ENCODE results near the gene REC8. TPM values are rescaled to one million over a fixed set of nuclear protein-coding genes. Genes with fewer than 3 reads are reported as not detected.
A peak's percentile ranks its signal among the peaks of the same experiment; 100 is the strongest.

The REC8 gene
- total and polyA plus RNA-seq, 10 of the 15 experiments (the other 5 are each of a cell fraction or from before 2014, with no cell fraction given): 4.2 to 76.9 (median 29.1) TPM

- peak; percentile 95 for TF ChIP-seq IRF5 (IDR thresholded peaks at IDR 0.05; ENCODE audit: borderline replicate concordance)
- peak; percentile 96 for TF ChIP-seq CREB1 (IDR thresholded peaks at IDR 0.05; ENCODE audit: low read depth)
- TF ChIP-seq YY1 (IDR thresholded peaks at IDR 0.05; ENCODE audit: low read depth, low read length): peak; percentile 74
- TF ChIP-seq, protein P1, sequence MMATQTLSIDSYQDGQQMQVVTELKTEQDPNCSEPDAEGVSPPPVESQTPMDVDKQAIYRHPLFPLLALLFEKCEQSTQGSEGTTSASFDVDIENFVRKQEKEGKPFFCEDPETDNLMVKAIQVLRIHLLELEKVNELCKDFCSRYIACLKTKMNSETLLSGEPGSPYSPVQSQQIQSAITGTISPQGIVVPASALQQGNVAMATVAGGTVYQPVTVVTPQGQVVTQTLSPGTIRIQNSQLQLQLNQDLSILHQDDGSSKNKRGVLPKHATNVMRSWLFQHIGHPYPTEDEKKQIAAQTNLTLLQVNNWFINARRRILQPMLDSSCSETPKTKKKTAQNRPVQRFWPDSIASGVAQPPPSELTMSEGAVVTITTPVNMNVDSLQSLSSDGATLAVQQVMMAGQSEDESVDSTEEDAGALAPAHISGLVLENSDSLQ (IDR thresholded peaks at IDR 0.05): peak; percentile 78
Observed at GRCh38 chr14:24195186-24196070, 23.5 kb downstream of the REC8 start, which contains the start of gene TM9SF1 (continued).

DNA sequence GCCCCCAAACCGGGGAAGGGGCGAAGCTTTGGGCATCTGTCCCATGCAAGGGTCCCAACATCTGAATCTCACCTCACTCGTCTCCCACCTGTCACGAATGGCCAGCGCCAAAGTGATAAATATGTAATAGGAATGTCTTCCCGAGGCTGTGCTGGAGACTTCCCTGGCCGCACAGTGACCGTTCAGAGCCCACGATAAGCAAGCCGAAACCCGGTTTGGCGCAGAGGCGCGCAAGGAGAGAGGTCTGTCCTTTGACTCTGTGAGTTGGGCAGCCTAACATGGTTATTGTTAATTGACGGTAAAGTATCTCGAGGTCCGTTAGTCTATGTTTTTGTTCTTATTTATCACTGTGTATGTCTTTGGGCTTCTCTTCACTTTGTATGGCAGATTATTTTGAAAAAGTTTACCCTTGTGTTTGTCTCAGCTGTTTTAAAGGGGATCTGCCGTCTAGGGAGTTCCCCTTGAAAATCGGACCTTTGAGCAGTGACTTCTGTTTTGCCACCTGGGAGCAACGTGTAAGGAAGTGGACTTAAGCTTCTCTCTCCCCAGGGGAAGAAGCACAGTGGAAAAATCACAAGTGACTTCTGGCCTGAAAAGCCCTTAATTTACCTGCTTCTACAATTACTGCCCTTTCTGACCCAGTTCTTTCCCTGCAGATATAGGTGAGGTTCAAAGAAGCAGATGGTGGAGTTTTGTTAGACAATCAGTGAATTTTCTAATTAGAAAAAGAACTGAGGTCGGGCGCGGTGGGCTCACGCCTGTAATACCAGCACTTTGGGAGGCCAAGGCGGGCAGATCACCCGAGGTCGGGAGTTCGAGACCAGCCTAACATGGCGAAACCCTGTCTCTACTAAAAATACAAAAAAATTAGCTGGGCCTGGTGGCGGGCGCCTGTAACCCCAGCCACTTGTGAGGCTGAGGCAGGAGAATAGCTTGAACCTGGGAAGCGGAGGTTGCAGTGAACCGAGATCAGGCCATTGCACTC is 24.5 kb downstream of the REC8 start:
- 10% methylated on average over 33 of the region's 33 CpGs for WGBS (ENCODE audit: insufficient coverage, insufficient replicate concordance, low lambda C conversion rate, missing lambda C conversion rate)
- Histone ChIP-seq H2AFZ (ENCODE audit: control insufficient read depth, low read depth, low read length) (peak overlapping the region; percentile 98), H3K9me3 (replicated peaks; ENCODE audit: control insufficient read depth, insufficient read depth, low read length) (no peaks in the 10 kb centered on the region; the same call in 1 of the 3 replicates), H3K4me3 (peak overlapping the region; percentile 68), H3K4me1 (ENCODE audit: control insufficient read depth, insufficient read depth, low read length) (peaks cover 15% of the 10 kb centered on the region), H3K79me2 (ENCODE audit: control insufficient read depth, insufficient read depth, low read length) (peaks cover 48% of the 10 kb centered on the region), H3K36me3 (ENCODE audit: control insufficient read depth in 2 of 2, insufficient read depth in 2 of 2, low read length in 1 of 2) (peaks cover 0 to 4% of the 10 kb centered on the region in 2 experiments; a peak in 2 of 4 replicates), H3K27ac (ENCODE audit: control insufficient read depth, insufficient read depth) (peak overlapping the region; percentile 96), H3K27me3 (replicated peaks in 1 of 2; ENCODE audit: control insufficient read depth in 2 of 2, insufficient read depth in 2 of 2, low read length in 1 of 2) (no peaks in the 10 kb centered on the region), H3K4me2 (ENCODE audit: control insufficient read depth, insufficient read depth) (peak overlapping the region; percentile 90), H4K20me1 (ENCODE audit: control insufficient read depth, insufficient read depth) (no peaks in the 10 kb centered on the region), H3K9ac (ENCODE audit: control insufficient read depth, insufficient read depth, low read length) (peak overlapping the region; percentile 92)
- FAIRE-seq (peak; percentile 27), DNase-seq (ENCODE audit: low read depth, low spot score) (peak; percentile 36), ATAC-seq (peak; percentile 56)
- TSS peak; percentile 91 for BruUV-seq (replicated peaks)
- ChIA-PET SMC1A (ENCODE audit: uncharacterized antibody, unreplicated experiment) (interaction anchor here (1.1 to 2.5 kb wide), 9 partner anchors 10 to 101 kb away, joined by 3 to 10 read pairs (median 4); partner anchors contain the start of genes CHMP4A, DCAF11, NRL and RABGGTA), POLR2A (interaction anchor here (0.6 to 3.9 kb wide), 24 partner anchors 9 to 1394 kb away, joined by 3 to 50 read pairs (median 6); partner anchors contain the start of genes CHMP4A, DCAF11, EMC9 and GMPR2), CTCF (interaction anchor here (1.0 to 2.9 kb wide), 11 partner anchors 15 to 235 kb away, joined by 3 to 11 read pairs (median 4); partner anchors contain the start of genes CHMP4A, CIDEB, EMC9 and IRF9), RAD21 (ENCODE audit: unreplicated experiment) (interaction anchor here (0.5 to 3.0 kb wide), 12 partner anchors 17 to 112 kb away, joined by 3 to 10 read pairs (median 4); partner anchors contain the start of genes CHMP4A, CIDEB, DCAF11 and IRF9)
- intact Hi-C loops (cut with micrococcal nuclease; ENCODE audit: unreplicated experiment) (loop anchor here (1.0 kb wide), 1 partner anchor 17 kb away; the partner anchor contains the start of gene CHMP4A), in situ Hi-C loops (cut with MboI) (no loop called here)
- TF ChIP-seq MXI1 (IDR thresholded peaks at IDR 0.05; ENCODE audit: low read depth, low read length): peak; percentile 87
- TF ChIP-seq PML (IDR thresholded peaks at IDR 0.05; ENCODE audit: low read length): 0 out of 2 replicates have a peak, but pooled peaks have one; percentile 35
- TF ChIP-seq ZNF687 (IDR thresholded peaks at IDR 0.05): peak; percentile 34; the same call in 1 of the 2 replicates
- TF ChIP-seq HDGF (IDR thresholded peaks at IDR 0.05): peak; percentile 13; the same call in 1 of the 2 replicates
- TF ChIP-seq EGR1 (IDR thresholded peaks at IDR 0.05; ENCODE audit: borderline replicate concordance in 1 of 2, low read depth in 2 of 2, low read length in 2 of 2): no peak
- peak; percentile 69 for TF ChIP-seq SPI1 (IDR thresholded peaks at IDR 0.05; ENCODE audit: borderline replicate concordance, insufficient read depth, low read depth, low read length)
